ENCODE data around the gene HOXC6.

GRCh38 chr12:54015018-54015931 lies 13.0 kb upstream of the HOXC6 start:
- TF ChIP-seq, protein P1, sequence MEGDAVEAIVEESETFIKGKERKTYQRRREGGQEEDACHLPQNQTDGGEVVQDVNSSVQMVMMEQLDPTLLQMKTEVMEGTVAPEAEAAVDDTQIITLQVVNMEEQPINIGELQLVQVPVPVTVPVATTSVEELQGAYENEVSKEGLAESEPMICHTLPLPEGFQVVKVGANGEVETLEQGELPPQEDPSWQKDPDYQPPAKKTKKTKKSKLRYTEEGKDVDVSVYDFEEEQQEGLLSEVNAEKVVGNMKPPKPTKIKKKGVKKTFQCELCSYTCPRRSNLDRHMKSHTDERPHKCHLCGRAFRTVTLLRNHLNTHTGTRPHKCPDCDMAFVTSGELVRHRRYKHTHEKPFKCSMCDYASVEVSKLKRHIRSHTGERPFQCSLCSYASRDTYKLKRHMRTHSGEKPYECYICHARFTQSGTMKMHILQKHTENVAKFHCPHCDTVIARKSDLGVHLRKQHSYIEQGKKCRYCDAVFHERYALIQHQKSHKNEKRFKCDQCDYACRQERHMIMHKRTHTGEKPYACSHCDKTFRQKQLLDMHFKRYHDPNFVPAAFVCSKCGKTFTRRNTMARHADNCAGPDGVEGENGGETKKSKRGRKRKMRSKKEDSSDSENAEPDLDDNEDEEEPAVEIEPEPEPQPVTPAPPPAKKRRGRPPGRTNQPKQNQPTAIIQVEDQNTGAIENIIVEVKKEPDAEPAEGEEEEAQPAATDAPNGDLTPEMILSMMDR (IDR thresholded peaks at IDR 0.05), result no peak
- TF ChIP-seq ZFX (IDR thresholded peaks at IDR 0.05; ENCODE audit: borderline replicate concordance), result no peak
